Measurements from ENCODE around the gene DZIP3.

DNA sequence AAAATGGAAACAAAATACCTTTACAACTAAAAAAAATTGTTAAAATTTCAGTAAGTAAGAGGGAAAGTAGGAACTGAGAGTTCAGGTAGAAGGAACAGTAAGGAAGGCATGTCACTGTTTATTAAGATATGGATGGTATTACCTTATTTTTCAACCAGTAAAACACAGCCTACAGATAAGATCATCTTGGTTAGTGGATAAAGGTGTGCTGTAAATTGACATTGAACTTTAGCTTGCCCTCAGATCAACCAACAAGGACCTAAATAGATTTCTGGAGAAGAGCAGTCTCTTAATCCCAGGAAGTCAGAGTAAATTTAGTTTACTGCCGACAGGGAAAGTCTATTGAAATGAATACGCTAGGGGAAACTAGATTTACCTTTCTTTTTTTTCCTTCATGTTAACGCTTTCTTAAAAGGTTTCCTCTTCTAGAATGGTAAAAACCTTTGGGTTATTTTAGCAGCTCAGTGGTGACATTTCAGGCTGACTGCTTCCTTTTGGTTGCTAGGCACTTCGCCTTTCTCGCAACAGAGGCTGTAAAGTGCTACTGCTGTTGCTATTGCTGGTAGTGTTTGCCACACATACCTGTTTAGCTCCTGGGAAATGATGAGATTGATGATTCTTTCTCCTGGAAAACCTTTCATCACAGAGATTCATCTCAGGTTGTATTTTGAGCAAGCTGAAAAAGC, 12.9 kb downstream of the DZIP3 start:
- TF ChIP-seq EZH2 (IDR thresholded peaks at IDR 0.05) (no peak), POLR2AphosphoS5 (IDR thresholded peaks at IDR 0.05; ENCODE audit: borderline replicate concordance, low read depth, low read length) (no peak)

All from SK-N-MC (cell line).